Endothelial cell of umbilical vein (primary cell): ENCODE data around the gene SARS1. TPM values are rescaled to one million over a fixed set of nuclear protein-coding genes. Genes with fewer than 3 reads are reported as not detected.

Experiments used
- BruUV-seq: library from RNA; stranded (reverse); fragments of 400-500 nt; replicated peaks from 2 replicates; lab custom pipeline; 2021; lab: Mats Ljungman, UMichigan
- CTCF ChIA-PET: fragments of 300-600, 350-600 bp; sonication (Branson Sonifier 250); formaldehyde crosslinking; loops from one replicate; lab custom pipeline; 2021; ENCODE audit warnings: antibody characterized with exemption, inconsistent platforms; lab: Charles Lee
- POLR2A ChIA-PET: fragments of 300-600, 350-600 bp; sonication (Branson Sonifier 250); formaldehyde crosslinking; loops from one replicate; lab custom pipeline; 2021; ENCODE audit warnings: antibody characterized with exemption, inconsistent platforms; lab: Charles Lee
- DNase-seq: peaks from one replicate; pipeline ENCODE4 v3.0.0-alpha.2; 2011; ENCODE audit warnings: low read depth, low spot score
- FAIRE-seq: peaks from 2 replicates; lab custom pipeline; 2011; peaks lifted over from hg19 to GRCh38; lab: Jason Lieb, UNC
- H2AFZ ChIP-seq: 2 replicates; pipeline ENCODE4 v1.6.0; 2012; ENCODE audit warnings: low read depth, low read length, control low read depth, inconsistent platforms
- H3K27ac ChIP-seq: 2 replicates; pipeline ENCODE4 v1.5.1; 2011; ENCODE audit warnings: low read depth, mild to moderate bottlenecking, control low read depth, low read length, moderate library complexity; ENCODE audit not compliant: insufficient read depth
- H3K27me3 ChIP-seq, 2 experiments: 2 replicates each; pipeline versions ENCODE4 v1.6.0 to v1.6.1; 2011; ENCODE audit warnings: low read length in 2 of 2, mixed read lengths in 1 of 2; ENCODE audit not compliant: control insufficient read depth in 2 of 2, insufficient read depth in 2 of 2
- H3K36me3 ChIP-seq, 2 experiments: 2 replicates in 1 of 2; 3 replicates in 1 of 2; pipeline ENCODE4 v1.5.1; 2011; ENCODE audit warnings: low read length in 2 of 2, mild to moderate bottlenecking in 1 of 2, moderate library complexity in 1 of 2; ENCODE audit not compliant: control insufficient read depth in 2 of 2, insufficient read depth in 2 of 2; ENCODE audit errors: extremely low read depth in 1 of 2
- H3K4me1 ChIP-seq: 3 replicates; pipeline ENCODE4 v1.5.1; 2011; ENCODE audit warnings: mild to moderate bottlenecking, low read length; ENCODE audit not compliant: control insufficient read depth, insufficient read depth; ENCODE audit errors: extremely low read depth
- H3K4me2 ChIP-seq: 2 replicates; pipeline ENCODE4 v1.6.1; 2011; ENCODE audit warnings: low read length, control low read depth, mixed read lengths; ENCODE audit not compliant: insufficient read depth
- H3K4me3 ChIP-seq, 3 experiments: fragments of 200-600 bp in 1 of 3; sonication (generic), shearing (Covaris generic) in 1 of 3; replicated peaks in 1 of 3; 2 replicates each; pipeline ENCODE4 v1.5.1; 2011 to 2016; ENCODE audit warnings: control low read depth in 3 of 3, low read length in 3 of 3, mild to moderate bottlenecking in 2 of 3, inconsistent platforms in 1 of 3, low read depth in 1 of 3, moderate library complexity in 1 of 3; ENCODE audit not compliant: insufficient read depth in 1 of 3
- H3K79me2 ChIP-seq: 2 replicates; pipeline ENCODE4 v1.6.0; 2012; ENCODE audit warnings: low read length, inconsistent platforms; ENCODE audit not compliant: control insufficient read depth, insufficient read depth
- H3K9ac ChIP-seq: replicated peaks from 2 replicates; pipeline ENCODE3; 2011; ENCODE audit warnings: low read length, control low read depth; ENCODE audit not compliant: insufficient read depth; ENCODE audit errors: extremely low read depth
- H3K9me1 ChIP-seq: replicated peaks from 3 replicates; pipeline ENCODE4 v1.6.0; 2011; ENCODE audit warnings: mild to moderate bottlenecking, low read length; ENCODE audit not compliant: control insufficient read depth, insufficient read depth; ENCODE audit errors: extremely low read depth
- H3K9me3 ChIP-seq: replicated peaks from 2 replicates; pipeline ENCODE4 v1.5.1; 2012; ENCODE audit warnings: low read length, inconsistent platforms; ENCODE audit not compliant: control insufficient read depth, insufficient read depth
- H4K20me1 ChIP-seq: replicated peaks from 2 replicates; pipeline ENCODE3; 2011; ENCODE audit warnings: mild to moderate bottlenecking, low read length; ENCODE audit not compliant: control insufficient read depth, insufficient read depth; ENCODE audit errors: extremely low read depth
- EZH2 ChIP-seq: IDR thresholded peaks from 2 replicates; pipeline ENCODE4 v1.6.1; 2012; ENCODE audit warnings: borderline replicate concordance, low read depth, mild to moderate bottlenecking, moderate library complexity, low read length, inconsistent platforms; ENCODE audit not compliant: severe bottlenecking
- FOS ChIP-seq: IDR thresholded peaks from 2 replicates; pipeline ENCODE4 v1.6.1; 2011; ENCODE audit warnings: mild to moderate bottlenecking, low read length, moderate library complexity, borderline replicate concordance; ENCODE audit not compliant: insufficient read depth
- GATA2 ChIP-seq: IDR thresholded peaks from 2 replicates; pipeline ENCODE4 v1.7.0; 2011; ENCODE audit warnings: low read depth, mild to moderate bottlenecking, moderate library complexity, mixed read lengths, low read length; ENCODE audit not compliant: insufficient read length, insufficient read depth
- JUN ChIP-seq: IDR thresholded peaks from 2 replicates; pipeline ENCODE4 v1.6.1; 2011; ENCODE audit warnings: borderline replicate concordance, low read depth; ENCODE audit not compliant: insufficient read length, insufficient read depth
- MAX ChIP-seq: IDR thresholded peaks from 2 replicates; pipeline ENCODE4 v1.6.1; 2011; ENCODE audit not compliant: insufficient read depth, insufficient read length
- MYC ChIP-seq: IDR thresholded peaks from one replicate; pipeline ENCODE4 v1.6.1; 2011; ENCODE audit warnings: mild to moderate bottlenecking, low read depth, low read length
- POLR2A ChIP-seq: IDR thresholded peaks from 2 replicates; pipeline ENCODE4 v1.6.1; 2012; ENCODE audit warnings: low read depth, mild to moderate bottlenecking, control low read depth, low read length
- POLR2AphosphoS5 ChIP-seq: IDR thresholded peaks from 2 replicates; pipeline ENCODE4 v1.6.1; 2012; ENCODE audit warnings: low read depth, mild to moderate bottlenecking, control low read depth, low read length, moderate library complexity; ENCODE audit not compliant: insufficient read depth
- dilution Hi-C: fragments of 300-500 bp; cut with MboI; formaldehyde crosslinking; loops from one replicate; pipeline ENCODE4 v1.15.0; 2019; ENCODE audit warnings: low sequenced_read_pairs; ENCODE audit not compliant: extremely low pct_ligation_motif_present
- intact Hi-C: fragments of 100-400 bp; cut with micrococcal nuclease; formaldehyde crosslinking; loops from one replicate; pipeline ENCODE4 v1.10.0; 2022
- polyA plus RNA-seq, 4 experiments: library from polyadenylated mRNA; depleted of rRNA in 3 of 4; stranded (reverse) in 3 of 4; unstranded in 1 of 4; fragments of >200 nt; gene quantifications; 2 replicates each; pipeline versions ENCODE4 v1.2.1 to v1.2.3, GENCODE V29; 2011 to 2012; ENCODE audit warnings: missing spikeins in 1 of 4
- total RNA-seq: library from RNA; stranded (reverse); gene quantifications from 2 replicates; pipeline ENCODE4 v1.2.3, GENCODE V29; 2021
- TF ChIP-seq, protein P1 (sequence below), 2 donors: IDR thresholded peaks; 1 replicate in 1 of 2; 2 replicates in 1 of 2; pipeline ENCODE4 v1.5.1; 2011; ENCODE audit warnings: low read length in 2 of 2, mild to moderate bottlenecking in 2 of 2, moderate library complexity in 2 of 2, control low read depth in 1 of 2, inconsistent platforms in 1 of 2, low read depth in 1 of 2; ENCODE audit not compliant: insufficient read depth in 1 of 2; ENCODE audit errors: extremely low read depth in 1 of 2

The SARS1 gene
- total and polyA plus RNA-seq, 2 donors (not counting 3 experiments of a cell fraction or from before 2014, with no cell fraction given) = 110 to 178 TPM

GRCh38 chr1:109254621-109255096 lies 40.9 kb downstream of the SARS1 start:
- no peak overlapping the region for H3K4me3 ChIP-seq
- no peaks in the 10 kb centered on the region for H3K4me1 ChIP-seq
- no peak for FAIRE-seq
- dilution Hi-C loops = no loop called here
- H3K4me2 ChIP-seq = no peak overlapping the region
- H4K20me1 ChIP-seq = no peaks in the 10 kb centered on the region
- ChIA-PET CTCF (interaction anchor here (1.1 to 1.6 kb wide), 4 partner anchors 9 to 28 kb away, joined by 3 to 5 read pairs (median 4); partner anchors contain the start of gene PSRC1), POLR2A (no interaction called here)
- TF ChIP-seq FOS (no peak), POLR2AphosphoS5 (no peak), GATA2 (no peak), POLR2A (no peak), MYC (no peak), JUN (no peak), MAX (no peak), EZH2 (no peak)
- TF ChIP-seq, protein P1, sequence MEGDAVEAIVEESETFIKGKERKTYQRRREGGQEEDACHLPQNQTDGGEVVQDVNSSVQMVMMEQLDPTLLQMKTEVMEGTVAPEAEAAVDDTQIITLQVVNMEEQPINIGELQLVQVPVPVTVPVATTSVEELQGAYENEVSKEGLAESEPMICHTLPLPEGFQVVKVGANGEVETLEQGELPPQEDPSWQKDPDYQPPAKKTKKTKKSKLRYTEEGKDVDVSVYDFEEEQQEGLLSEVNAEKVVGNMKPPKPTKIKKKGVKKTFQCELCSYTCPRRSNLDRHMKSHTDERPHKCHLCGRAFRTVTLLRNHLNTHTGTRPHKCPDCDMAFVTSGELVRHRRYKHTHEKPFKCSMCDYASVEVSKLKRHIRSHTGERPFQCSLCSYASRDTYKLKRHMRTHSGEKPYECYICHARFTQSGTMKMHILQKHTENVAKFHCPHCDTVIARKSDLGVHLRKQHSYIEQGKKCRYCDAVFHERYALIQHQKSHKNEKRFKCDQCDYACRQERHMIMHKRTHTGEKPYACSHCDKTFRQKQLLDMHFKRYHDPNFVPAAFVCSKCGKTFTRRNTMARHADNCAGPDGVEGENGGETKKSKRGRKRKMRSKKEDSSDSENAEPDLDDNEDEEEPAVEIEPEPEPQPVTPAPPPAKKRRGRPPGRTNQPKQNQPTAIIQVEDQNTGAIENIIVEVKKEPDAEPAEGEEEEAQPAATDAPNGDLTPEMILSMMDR (IDR thresholded peaks at IDR 0.05; ENCODE audit: extremely low read depth in 1 of 2, insufficient read depth in 1 of 2, low read depth in 1 of 2, low read length in 2 of 2) = no peak
- H3K36me3 ChIP-seq = no peaks in the 10 kb centered on the region
- intact Hi-C loops = no loop called here
- no peak for DNase-seq
- no peaks in the 10 kb centered on the region for H3K9me3 ChIP-seq
- no peak overlapping the region for H3K27ac ChIP-seq
- H3K79me2 ChIP-seq = no peaks in the 10 kb centered on the region
- no peaks in the 10 kb centered on the region for H3K9me1 ChIP-seq
- no peak overlapping the region for H3K9ac ChIP-seq
- H2AFZ ChIP-seq = no peak overlapping the region
- peaks cover 3 to 8% of the 10 kb centered on the region in 2 experiments for H3K27me3 ChIP-seq
- no TSS peak for BruUV-seq
